Uterus (tissue), 2 donors: ENCODE data around the gene RSRC1.

Source experiments
- CTCF ChIP-seq, 4 experiments: fragments of 200-600 bp in 2 of 4; fragments of 450-650 bp in 2 of 4; sonication (generic) in 2 of 4; IDR thresholded peaks; one replicate each; pipeline ENCODE4 v1.5.1; 2016 to 2019; ENCODE audit warnings: antibody characterized with exemption in 4 of 4, mild to moderate bottlenecking in 2 of 4, moderate library complexity in 1 of 4
- POLR2A ChIP-seq, 2 donors: fragments of 450-650 bp; IDR thresholded peaks; one replicate each; pipeline ENCODE4 v1.6.1; 2016; ENCODE audit warnings: antibody characterized with exemption in 2 of 2, mild to moderate bottlenecking in 1 of 2, moderate library complexity in 1 of 2

DNA sequence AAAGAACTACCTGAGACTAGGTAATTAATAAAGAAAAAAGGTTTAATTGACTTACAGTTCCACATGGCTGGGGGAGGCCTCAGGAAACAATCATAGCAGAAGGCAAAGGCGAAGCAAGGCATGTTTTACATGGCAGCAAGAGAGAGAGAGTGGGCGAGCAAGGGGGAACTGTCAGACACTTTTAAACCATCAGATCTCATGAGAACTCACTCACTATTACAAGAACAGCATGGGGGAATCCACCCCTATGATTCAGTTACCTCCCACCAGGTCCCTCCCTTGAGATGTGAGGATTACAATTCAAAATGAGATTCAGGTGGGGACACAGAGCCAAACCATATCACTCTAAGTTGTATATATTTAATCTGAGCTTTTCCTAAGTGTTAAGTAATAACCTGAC, 382.1 kb downstream of the RSRC1 start:
- TF ChIP-seq POLR2A (IDR thresholded peaks at IDR 0.05) (no peak), CTCF (IDR thresholded peaks at IDR 0.05) (no peak)
